Kidney (tissue), 14 donors: Measurements from ENCODE around the gene RADIL. TPM values are rescaled to one million over a fixed set of nuclear protein-coding genes. Genes with fewer than 3 reads are reported as not detected.
"Not testable (repeated sequence)": the region's sequence is repeated elsewhere in the genome, so short reads cannot be mapped to it uniquely, and the experiment has no call there.

ENCODE experiments used
- DNase-seq, 5 donors: peaks; one replicate each; pipeline ENCODE4 v3.0.0-alpha.2; 2013 to 2020
- FAIRE-seq: peaks from 2 replicates; lab custom pipeline; 2012; peaks lifted over from hg19 to GRCh38; lab: Jason Lieb, UNC
- H3K27ac ChIP-seq, 2 donors: one replicate each; pipeline ENCODE4 v1.7.0; 2013; ENCODE audit warnings: low read depth in 2 of 2, low read length in 2 of 2, inconsistent platforms in 1 of 2
- H3K27me3 ChIP-seq: one replicate; pipeline ENCODE4 v1.7.1; 2013; ENCODE audit warnings: low read length, inconsistent platforms; ENCODE audit not compliant: control insufficient read depth, insufficient read depth
- H3K36me3 ChIP-seq, 3 donors: one replicate each; pipeline versions ENCODE4 v1.7.0 to v1.7.1; 2013; ENCODE audit warnings: low read length in 3 of 3, control low read depth in 1 of 3, inconsistent platforms in 1 of 3; ENCODE audit not compliant: insufficient read depth in 3 of 3, control insufficient read depth in 2 of 3
- H3K4me1 ChIP-seq, 3 donors: one replicate each; pipeline versions ENCODE4 v1.7.0 to v1.7.1; 2013; ENCODE audit warnings: low read length in 3 of 3, inconsistent platforms in 1 of 3, low read depth in 1 of 3; ENCODE audit not compliant: control insufficient read depth in 2 of 3, insufficient read depth in 2 of 3
- H3K4me3 ChIP-seq, 3 donors: one replicate each; pipeline versions ENCODE4 v1.7.0 to v1.8.1; 2013; ENCODE audit warnings: low read length in 3 of 3, control low read depth in 1 of 3, inconsistent platforms in 1 of 3
- H3K9ac ChIP-seq, 3 donors: one replicate each; pipeline versions ENCODE4 v1.7.0 to v1.7.1; 2013; ENCODE audit warnings: low read length in 3 of 3, control low read depth in 1 of 3, inconsistent platforms in 1 of 3
- H3K9me3 ChIP-seq, 3 donors: one replicate each; pipeline versions ENCODE4 v1.7.0 to v1.7.1; 2013; ENCODE audit warnings: low read length in 3 of 3, control low read depth in 1 of 3, inconsistent platforms in 1 of 3; ENCODE audit not compliant: control insufficient read depth in 2 of 3, insufficient read depth in 1 of 3
- CTCF ChIP-seq: IDR thresholded peaks from 3 replicates; pipeline ENCODE4 v1.5.1; 2012; ENCODE audit warnings: mild to moderate bottlenecking, moderate library complexity, borderline replicate concordance; ENCODE audit not compliant: insufficient read depth; ENCODE audit errors: extremely low read depth
- intact Hi-C: fragments of 100-400 bp; cut with DNase I; formaldehyde crosslinking; loops from one replicate; pipeline ENCODE4 v1.11.1; 2022
- polyA plus RNA-seq: library from polyadenylated mRNA; stranded (reverse); fragments of 350-450 nt; fragmentation: Illumina TruSeq; extraction: RNeasy Lipid Tissue Mini Kit (QIAGEN cat#74804); gene quantifications from one replicate; pipeline ENCODE4 v1.2.3, GENCODE V29; 2014; ENCODE audit warnings: low read depth, low replicate concordance; ENCODE audit not compliant: insufficient read depth
- total RNA-seq: library from RNA; stranded (reverse); fragmentation: NEBNext Ultra II Directional; extraction: Animal tissue kit (Norgen Biotek cat#: 25700); gene quantifications from one replicate; pipeline ENCODE4 v1.2.1, GENCODE V29; 2021
- donor health status: control.
- donor health status: control.
- donor health status: control.
- donor health status: control.
- donor health status: control.
- donor health status: DM: yes; HTN: yes; CAD: no.
- donor health status: Normal renal cell carcinoma (clear cell type).

The RADIL gene
- total and polyA plus RNA-seq, 2 donors from 2014 or later, result 1.0 to 1.7 TPM

- peaks cover 0 to 6% (median 0%) of the 10 kb centered on the region in 3 donors for H3K9me3 ChIP-seq
- no peaks in the 10 kb centered on the region for H3K4me1 ChIP-seq
- FAIRE-seq (no peak), DNase-seq (no peak)
- intact Hi-C loops, result no loop called here
- no peaks in the 10 kb centered on the region for H3K36me3 ChIP-seq
- no peak for TF ChIP-seq CTCF
- no peaks in the 10 kb centered on the region for H3K27me3 ChIP-seq
- H3K9ac ChIP-seq, result no peak overlapping the region
- no peak overlapping the region for H3K4me3 ChIP-seq
- H3K27ac ChIP-seq, result no peak overlapping the region
Observed at GRCh38 chr7:4895766-4896165, 12.2 kb upstream of the RADIL start.

- intact Hi-C loops, result no loop called here
- Histone ChIP-seq H3K4me3 (no peak overlapping the region), H3K9ac (no peak overlapping the region), H3K27ac (no peak overlapping the region), H3K27me3 (no peaks in the 10 kb centered on the region), H3K36me3 (no peaks in the 10 kb centered on the region), H3K9me3 (peaks cover 0 to 6% (median 0%) of the 10 kb centered on the region in 3 donors), H3K4me1 (no peaks in the 10 kb centered on the region)
- DNase-seq, result no peak
- TF ChIP-seq CTCF, result no peak
- no peak for FAIRE-seq
Observed at GRCh38 chr7:4894482-4894881, 11.0 kb upstream of the RADIL start.

- no peak for DNase-seq
- TF ChIP-seq CTCF, result no peak
- FAIRE-seq, result no peak
- H3K36me3 ChIP-seq, result no peaks in the 10 kb centered on the region
- peaks cover 0 to 6% (median 0%) of the 10 kb centered on the region in 3 donors for H3K9me3 ChIP-seq
- H3K4me1 ChIP-seq, result no peaks in the 10 kb centered on the region
- no peak overlapping the region for H3K9ac ChIP-seq
- intact Hi-C loops, result no loop called here
- no peak overlapping the region for H3K27ac ChIP-seq
- no peak overlapping the region for H3K4me3 ChIP-seq
- H3K27me3 ChIP-seq, result no peaks in the 10 kb centered on the region
Observed at GRCh38 chr7:4893929-4894475, 10.5 kb upstream of the RADIL start.

GRCh38 chr7:4893188-4893587, 9.7 kb upstream of the RADIL start:
- H3K27ac ChIP-seq, H3K9ac ChIP-seq, intact Hi-C loops, H3K27me3 ChIP-seq, H3K9me3 ChIP-seq, H3K4me1 ChIP-seq, H3K4me3 ChIP-seq, H3K36me3 ChIP-seq, DNase-seq, FAIRE-seq: not testable (repeated sequence)

GRCh38 chr7:4891522-4891921, 8.0 kb upstream of the RADIL start:
- H3K4me1 ChIP-seq, H3K9me3 ChIP-seq, H3K4me3 ChIP-seq, H3K27me3 ChIP-seq, intact Hi-C loops, DNase-seq, H3K27ac ChIP-seq, H3K9ac ChIP-seq, FAIRE-seq, H3K36me3 ChIP-seq: not testable (repeated sequence)
